Measurements from ENCODE around the gene CFAP251.

The CFAP251 gene

DNA sequence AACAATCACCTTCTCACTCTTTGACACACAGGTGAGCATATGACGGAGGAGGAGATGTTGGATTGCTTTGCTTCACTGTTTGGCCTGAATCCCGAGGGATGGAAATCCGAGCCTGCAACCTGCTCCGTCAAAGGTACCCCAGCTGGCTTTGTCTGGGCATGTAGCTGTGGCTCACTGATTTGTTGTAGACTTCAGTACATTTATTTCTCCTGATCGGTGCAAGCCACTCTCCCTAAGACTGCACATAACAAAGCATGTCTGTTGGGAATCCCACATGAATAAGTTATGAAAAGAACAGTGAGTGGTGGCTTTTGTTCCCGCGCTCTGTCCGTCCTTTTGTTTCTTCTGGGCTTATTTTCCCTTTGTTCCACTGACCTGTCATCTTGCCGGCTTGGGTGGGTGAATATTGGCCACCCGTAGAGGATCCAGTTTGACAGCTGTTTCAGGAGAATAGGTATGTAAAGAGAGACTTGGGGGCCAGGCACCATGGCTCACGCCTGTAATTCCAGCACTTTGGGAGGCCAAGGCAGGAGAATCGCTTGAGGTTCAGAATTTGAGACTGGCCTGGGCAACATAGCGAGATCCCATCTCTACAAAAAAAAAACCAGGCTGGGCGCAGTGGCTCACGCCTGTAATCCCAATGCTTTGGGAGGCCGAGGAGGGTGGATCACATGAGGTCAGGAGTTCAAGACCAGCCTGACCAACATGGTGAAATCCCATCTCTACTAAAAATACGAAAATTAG is 83.2 kb downstream of the CFAP251 start:
- no peaks in the 10 kb centered on the region for H3K36me3 ChIP-seq (ENCODE audit: control insufficient read depth, insufficient read depth, low read length)
- no peaks in the 10 kb centered on the region for H3K27me3 ChIP-seq (ENCODE audit: insufficient read depth, low read length, poor library complexity)
- no peak overlapping the region for H4K8ac ChIP-seq (ENCODE audit: low read depth, low read length)
- H3K79me1 ChIP-seq (ENCODE audit: low read length): no peaks in the 10 kb centered on the region
- H2BK120ac ChIP-seq (ENCODE audit: low read depth, low read length): no peak overlapping the region
- WGBS (ENCODE audit: extremely low coverage, insufficient coverage, low lambda C conversion rate): no CpG with 5 or more reads among the region's 17 CpGs
- no peak overlapping the region for H3K18ac ChIP-seq (ENCODE audit: low read length)
- no peak overlapping the region for H3K27ac ChIP-seq (ENCODE audit: low read depth, low read length)
- H3K4ac ChIP-seq (ENCODE audit: low read depth, low read length): no peak overlapping the region
- no peak overlapping the region for H3K4me2 ChIP-seq (ENCODE audit: low read length)
- DNase-seq: no peak
- no peak overlapping the region for H3K4me3 ChIP-seq (ENCODE audit: low read length)
- no peak overlapping the region for H3K23ac ChIP-seq (ENCODE audit: low read length)
- H4K5ac ChIP-seq (ENCODE audit: low read length): no peak overlapping the region
- H2BK5ac ChIP-seq (ENCODE audit: low read length): no peak overlapping the region
- no peak overlapping the region for H2AK5ac ChIP-seq (ENCODE audit: low read length)
- H3K4me1 ChIP-seq (ENCODE audit: control insufficient read depth, low read depth, low read length): no peaks in the 10 kb centered on the region
- no peak overlapping the region for H3K56ac ChIP-seq (ENCODE audit: low read length)
- H2BK15ac ChIP-seq (replicated peaks; ENCODE audit: low read depth): no peak overlapping the region
- H3K9ac ChIP-seq (ENCODE audit: low read length): no peak overlapping the region
- H3K79me2 ChIP-seq (ENCODE audit: control insufficient read depth, insufficient read depth, low read length): no peaks in the 10 kb centered on the region

DNA sequence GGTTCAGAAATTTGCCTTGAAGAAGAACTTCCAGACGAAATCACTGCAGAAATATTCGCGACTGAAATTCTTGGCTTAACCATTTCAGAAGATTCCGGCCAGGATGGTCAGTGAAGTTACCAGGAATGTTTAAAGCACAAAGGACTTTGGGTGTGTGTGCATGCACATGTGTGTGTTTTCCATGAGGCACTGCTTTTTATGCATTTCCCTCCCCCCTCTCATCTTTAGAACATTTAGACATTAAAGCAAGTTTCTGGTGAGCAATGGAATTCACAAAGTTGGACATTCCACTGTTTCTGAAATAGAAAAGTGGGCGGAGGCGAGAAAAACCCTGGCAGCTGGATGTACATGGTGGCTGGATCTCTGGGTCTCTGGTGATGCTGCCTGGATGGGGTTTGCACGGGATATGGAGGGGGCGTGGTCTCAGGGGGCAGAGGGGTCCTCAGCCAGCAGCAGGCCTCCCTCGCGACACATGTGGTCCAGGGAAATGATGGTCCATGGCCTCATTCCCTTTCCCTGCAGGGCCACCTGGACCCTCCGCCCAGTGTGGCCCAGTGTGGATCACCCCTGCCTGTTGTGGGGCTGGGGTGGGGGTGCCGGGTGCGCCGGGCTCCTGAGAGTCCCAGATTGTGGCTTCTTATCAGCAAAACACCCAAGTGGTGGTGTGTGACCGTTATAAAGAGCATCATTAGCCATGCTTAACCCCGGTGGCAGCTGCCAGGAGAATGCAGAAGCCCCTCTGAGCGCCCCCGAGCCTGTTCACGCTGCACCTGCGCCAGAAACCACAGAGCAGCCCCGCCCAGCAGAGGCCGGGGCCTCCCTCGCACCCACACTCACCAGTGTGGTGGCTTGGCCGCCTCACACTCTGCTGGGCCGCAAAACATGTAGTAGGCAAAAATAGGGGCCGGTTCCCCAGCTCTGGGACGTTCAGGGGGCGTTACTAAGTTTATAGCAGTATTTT is 85.5 kb downstream of the CFAP251 start:
- Histone ChIP-seq H3K23ac (ENCODE audit: low read length) (no peak overlapping the region), H4K8ac (ENCODE audit: low read depth, low read length) (no peak overlapping the region), H3K27ac (ENCODE audit: low read depth, low read length) (no peak overlapping the region), H3K79me1 (ENCODE audit: low read length) (no peaks in the 10 kb centered on the region), H3K18ac (ENCODE audit: low read length) (no peak overlapping the region), H3K9ac (ENCODE audit: low read length) (no peak overlapping the region), H3K4me3 (ENCODE audit: low read length) (no peak overlapping the region), H2BK120ac (ENCODE audit: low read depth, low read length) (no peak overlapping the region), H4K5ac (ENCODE audit: low read length) (no peak overlapping the region), H3K27me3 (ENCODE audit: insufficient read depth, low read length, poor library complexity) (no peaks in the 10 kb centered on the region), H3K4me1 (ENCODE audit: control insufficient read depth, low read depth, low read length) (no peaks in the 10 kb centered on the region), H2AK5ac (ENCODE audit: low read length) (no peak overlapping the region), H3K79me2 (ENCODE audit: control insufficient read depth, insufficient read depth, low read length) (no peaks in the 10 kb centered on the region), H3K4ac (ENCODE audit: low read depth, low read length) (no peak overlapping the region), H2BK15ac (replicated peaks; ENCODE audit: low read depth) (no peak overlapping the region), H3K36me3 (ENCODE audit: control insufficient read depth, insufficient read depth, low read length) (no peaks in the 10 kb centered on the region), H2BK5ac (ENCODE audit: low read length) (no peak overlapping the region), H3K56ac (ENCODE audit: low read length) (no peak overlapping the region), H3K4me2 (ENCODE audit: low read length) (no peak overlapping the region)
- WGBS (ENCODE audit: extremely low coverage, insufficient coverage, low lambda C conversion rate): no CpG with 5 or more reads among the region's 28 CpGs
- no peak for DNase-seq

DNA sequence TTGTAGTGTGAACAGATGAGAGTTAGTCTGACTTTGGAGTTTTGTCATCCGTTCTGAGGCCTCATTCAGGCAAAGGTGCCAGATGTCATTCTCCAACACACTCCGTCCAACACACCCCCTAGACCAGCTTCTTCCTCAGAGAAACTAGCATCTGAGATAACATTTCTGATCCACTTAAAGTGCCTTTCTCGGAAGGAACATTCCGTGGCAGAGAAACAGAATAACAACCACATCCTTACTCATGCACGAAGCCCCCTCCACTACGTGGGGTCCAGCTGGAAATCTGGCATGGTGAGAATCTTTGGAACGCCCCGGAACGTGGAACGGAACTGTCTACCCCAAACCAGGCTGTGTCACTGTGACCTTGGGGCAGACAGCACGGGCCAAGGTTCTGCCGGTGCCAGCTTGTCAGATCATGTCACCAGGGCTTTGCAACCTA is 86.3 kb downstream of the CFAP251 start:
- no peak for DNase-seq
- no peak overlapping the region for H3K9ac ChIP-seq (ENCODE audit: low read length)
- no peak overlapping the region for H3K56ac ChIP-seq (ENCODE audit: low read length)
- no peak overlapping the region for H3K4ac ChIP-seq (ENCODE audit: low read depth, low read length)
- no peak overlapping the region for H2BK5ac ChIP-seq (ENCODE audit: low read length)
- no peaks in the 10 kb centered on the region for H3K79me2 ChIP-seq (ENCODE audit: control insufficient read depth, insufficient read depth, low read length)
- no peaks in the 10 kb centered on the region for H3K27me3 ChIP-seq (ENCODE audit: insufficient read depth, low read length, poor library complexity)
- no peak overlapping the region for H4K5ac ChIP-seq (ENCODE audit: low read length)
- no peak overlapping the region for H4K8ac ChIP-seq (ENCODE audit: low read depth, low read length)
- no peak overlapping the region for H2AK5ac ChIP-seq (ENCODE audit: low read length)
- no peak overlapping the region for H2BK120ac ChIP-seq (ENCODE audit: low read depth, low read length)
- H3K18ac ChIP-seq (ENCODE audit: low read length): no peak overlapping the region
- no peak overlapping the region for H3K23ac ChIP-seq (ENCODE audit: low read length)
- H3K79me1 ChIP-seq (ENCODE audit: low read length): no peaks in the 10 kb centered on the region
- no CpG with 5 or more reads among the region's 12 CpGs for WGBS (ENCODE audit: extremely low coverage, insufficient coverage, low lambda C conversion rate)
- H3K4me3 ChIP-seq (ENCODE audit: low read length): no peak overlapping the region
- H3K27ac ChIP-seq (ENCODE audit: low read depth, low read length): no peak overlapping the region
- no peak overlapping the region for H2BK15ac ChIP-seq (replicated peaks; ENCODE audit: low read depth)
- no peaks in the 10 kb centered on the region for H3K36me3 ChIP-seq (ENCODE audit: control insufficient read depth, insufficient read depth, low read length)
- no peak overlapping the region for H3K4me2 ChIP-seq (ENCODE audit: low read length)
- no peaks in the 10 kb centered on the region for H3K4me1 ChIP-seq (ENCODE audit: control insufficient read depth, low read depth, low read length)

- no peak overlapping the region for H2AK5ac ChIP-seq (ENCODE audit: low read length)
- no peak overlapping the region for H2BK120ac ChIP-seq (ENCODE audit: low read depth, low read length)
- no peak overlapping the region for H2BK5ac ChIP-seq (ENCODE audit: low read length)
- no peaks in the 10 kb centered on the region for H3K4me1 ChIP-seq (ENCODE audit: control insufficient read depth, low read depth, low read length)
- no CpG with 5 or more reads among the region's 11 CpGs for WGBS (ENCODE audit: extremely low coverage, insufficient coverage, low lambda C conversion rate)
- no peaks in the 10 kb centered on the region for H3K79me2 ChIP-seq (ENCODE audit: control insufficient read depth, insufficient read depth, low read length)
- no peak overlapping the region for H3K27ac ChIP-seq (ENCODE audit: low read depth, low read length)
- no peak overlapping the region for H3K56ac ChIP-seq (ENCODE audit: low read length)
- DNase-seq: no peak
- H3K23ac ChIP-seq (ENCODE audit: low read length): no peak overlapping the region
- H3K4me2 ChIP-seq (ENCODE audit: low read length): no peak overlapping the region
- H4K5ac ChIP-seq (ENCODE audit: low read length): no peak overlapping the region
- H3K27me3 ChIP-seq (ENCODE audit: insufficient read depth, low read length, poor library complexity): no peaks in the 10 kb centered on the region
- H3K79me1 ChIP-seq (ENCODE audit: low read length): no peaks in the 10 kb centered on the region
- H3K18ac ChIP-seq (ENCODE audit: low read length): no peak overlapping the region
- H3K4me3 ChIP-seq (ENCODE audit: low read length): no peak overlapping the region
- H4K8ac ChIP-seq (ENCODE audit: low read depth, low read length): no peak overlapping the region
- H3K4ac ChIP-seq (ENCODE audit: low read depth, low read length): no peak overlapping the region
- no peak overlapping the region for H2BK15ac ChIP-seq (replicated peaks; ENCODE audit: low read depth)
- no peaks in the 10 kb centered on the region for H3K36me3 ChIP-seq (ENCODE audit: control insufficient read depth, insufficient read depth, low read length)
- H3K9ac ChIP-seq (ENCODE audit: low read length): no peak overlapping the region
Measured at GRCh38 chr12:122005252-122005776, 86.9 kb downstream of the CFAP251 start.

- H3K4ac ChIP-seq (ENCODE audit: low read depth, low read length): no peak overlapping the region
- H3K18ac ChIP-seq (ENCODE audit: low read length): no peak overlapping the region
- no peak overlapping the region for H4K5ac ChIP-seq (ENCODE audit: low read length)
- no peaks in the 10 kb centered on the region for H3K36me3 ChIP-seq (ENCODE audit: control insufficient read depth, insufficient read depth, low read length)
- no peaks in the 10 kb centered on the region for H3K79me1 ChIP-seq (ENCODE audit: low read length)
- no peaks in the 10 kb centered on the region for H3K4me1 ChIP-seq (ENCODE audit: control insufficient read depth, low read depth, low read length)
- H3K9ac ChIP-seq (ENCODE audit: low read length): no peak overlapping the region
- no peak overlapping the region for H3K4me2 ChIP-seq (ENCODE audit: low read length)
- H3K27me3 ChIP-seq (ENCODE audit: insufficient read depth, low read length, poor library complexity): no peaks in the 10 kb centered on the region
- H4K8ac ChIP-seq (ENCODE audit: low read depth, low read length): no peak overlapping the region
- H3K56ac ChIP-seq (ENCODE audit: low read length): no peak overlapping the region
- WGBS (ENCODE audit: extremely low coverage, insufficient coverage, low lambda C conversion rate): no CpG with 5 or more reads among the region's 24 CpGs
- no peak overlapping the region for H3K4me3 ChIP-seq (ENCODE audit: low read length)
- DNase-seq: no peak
- H3K79me2 ChIP-seq (ENCODE audit: control insufficient read depth, insufficient read depth, low read length): no peaks in the 10 kb centered on the region
- no peak overlapping the region for H2BK15ac ChIP-seq (replicated peaks; ENCODE audit: low read depth)
- no peak overlapping the region for H3K23ac ChIP-seq (ENCODE audit: low read length)
- H3K27ac ChIP-seq (ENCODE audit: low read depth, low read length): no peak overlapping the region
- no peak overlapping the region for H2BK120ac ChIP-seq (ENCODE audit: low read depth, low read length)
- no peak overlapping the region for H2AK5ac ChIP-seq (ENCODE audit: low read length)
- H2BK5ac ChIP-seq (ENCODE audit: low read length): no peak overlapping the region
Measured at GRCh38 chr12:122006186-122006926, 88.0 kb downstream of the CFAP251 start.

Data from mesendoderm (in vitro differentiated cells).